GM10266 (cell line): Measurements from ENCODE around the gene CD2BP2.

ENCODE experiments used
- DNase-seq: peaks from one replicate; pipeline ENCODE4 v3.0.0; 2012; ENCODE audit errors: extremely low spot score
- CTCF ChIP-seq: IDR thresholded peaks from 2 replicates; pipeline ENCODE4 v1.5.1; 2012; ENCODE audit warnings: mild to moderate bottlenecking, low read depth; ENCODE audit not compliant: control insufficient read depth, insufficient read depth; ENCODE audit errors: missing control alignments

CD2BP2 gene

GRCh38 chr16:30376461-30376902 lies 21.4 kb upstream of the CD2BP2 start:
- TF ChIP-seq CTCF: no peak
- DNase-seq: no peak

GRCh38 chr16:30375864-30376263 lies 20.8 kb upstream of the CD2BP2 start:
- TF ChIP-seq CTCF: no peak
- DNase-seq: no peak

DNA sequence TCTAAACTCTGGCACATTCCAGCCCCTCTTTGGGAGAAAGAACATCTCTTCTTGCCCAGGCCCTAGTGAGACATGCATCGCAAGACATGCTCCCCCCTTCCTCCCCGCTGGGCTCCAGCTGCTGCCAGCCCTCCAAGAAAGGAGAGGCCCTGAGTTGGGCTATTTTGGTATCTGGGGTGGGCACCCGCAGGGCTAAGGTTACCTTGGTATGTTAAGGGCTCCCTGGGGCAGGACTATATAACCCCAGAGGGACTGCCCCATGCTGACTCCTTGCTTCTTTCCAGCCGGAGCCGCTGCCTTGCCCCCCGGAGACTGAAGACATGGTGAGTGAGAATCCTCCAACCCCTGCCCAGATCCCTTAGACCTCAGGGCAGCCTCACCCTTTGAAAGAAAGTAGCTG lies 19.4 kb upstream of the CD2BP2 start, which contains the start of gene MYL11:
Gene MYL11, plus strand, starts transcription at position 265 of the 400 bp plus-strand sequence. Its CDS starts 56 bp downstream, at position 321.
- TF ChIP-seq CTCF: no peak
- no peak for DNase-seq

- TF ChIP-seq CTCF: no peak
Measured at GRCh38 chr16:30372725-30373124, 17.6 kb upstream of the CD2BP2 start.

DNA sequence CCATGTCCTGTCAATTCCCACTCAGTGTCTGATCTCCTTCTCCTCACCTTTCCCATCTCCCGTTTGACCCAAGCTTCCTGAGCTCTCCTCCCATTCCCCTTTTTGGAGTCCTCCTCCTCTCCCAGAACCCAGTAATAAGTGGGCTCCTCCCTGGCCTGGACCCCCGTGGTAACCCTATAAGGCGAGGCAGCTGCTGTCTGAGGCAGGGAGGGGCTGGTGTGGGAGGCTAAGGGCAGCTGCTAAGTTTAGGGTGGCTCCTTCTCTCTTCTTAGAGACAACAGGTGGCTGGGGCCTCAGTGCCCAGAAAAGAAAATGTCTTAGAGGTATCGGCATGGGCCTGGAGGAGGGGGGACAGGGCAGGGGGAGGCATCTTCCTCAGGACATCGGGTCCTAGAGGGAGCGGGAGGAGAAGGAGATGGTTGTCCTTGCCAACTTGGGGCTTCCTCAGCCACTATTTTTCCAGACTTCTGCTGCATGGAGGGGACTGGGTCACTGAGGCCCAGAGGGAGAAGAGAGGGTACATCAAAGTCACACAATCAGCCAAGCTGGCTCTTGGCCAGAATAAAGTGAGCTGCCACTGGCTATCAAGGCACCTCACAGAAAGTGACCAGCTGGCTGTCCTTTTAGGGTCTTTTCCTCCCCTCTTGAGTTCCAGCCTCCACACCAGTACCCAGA lies 17.1 kb upstream of the CD2BP2 start:
- TF ChIP-seq CTCF: no peak
- DNase-seq: no peak

More at GRCh38 chr16:30372725-30373124, 17.6 kb upstream of the CD2BP2 start:
- no peak for DNase-seq

DNA sequence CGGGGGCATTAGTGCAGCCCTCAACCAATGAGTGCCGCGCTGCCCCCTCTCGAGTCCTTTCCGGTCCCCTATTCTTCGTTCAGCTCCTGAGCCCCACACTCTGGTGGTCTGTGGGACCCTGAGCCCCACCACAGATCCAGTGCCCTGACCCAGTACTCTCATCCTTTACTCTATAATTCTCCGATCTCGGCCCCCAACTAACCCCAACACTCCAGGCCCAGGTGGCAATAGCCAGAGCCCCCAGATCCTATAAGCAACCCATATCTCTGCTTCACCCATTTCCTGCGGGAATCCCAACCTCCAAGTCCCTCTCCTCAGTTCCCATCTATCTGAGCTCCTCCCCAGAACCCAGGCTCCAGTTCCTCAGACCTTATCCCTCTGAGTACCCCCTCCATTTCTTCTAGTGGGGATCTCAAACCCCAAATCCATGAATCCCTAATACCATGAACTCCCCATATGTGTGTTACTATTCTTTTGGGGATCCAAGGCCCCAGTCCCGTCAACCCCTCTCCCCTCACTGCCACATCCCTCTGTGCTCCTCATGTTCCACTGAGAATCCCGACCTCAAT lies 16.2 kb upstream of the CD2BP2 start:
- TF ChIP-seq CTCF: peak; percentile 21
- no peak for DNase-seq
